CD4-positive, alpha-beta T cell treated with Interleukin-4 for 1 hour (primary cell): ENCODE measurements around the gene DUSP14.

Experiments used
- DNase-seq, 2 donors: peaks; one replicate each; pipeline ENCODE4 v3.0.0-alpha.2; 2020 to 2022

Gene DUSP14

GRCh38 chr17:37517881-37518280, 28.2 kb downstream of the DUSP14 start:
- DNase-seq, result no peak

GRCh38 chr17:37518826-37519225, 29.1 kb downstream of the DUSP14 start:
- no peak for DNase-seq

- no peak for DNase-seq
Observed at GRCh38 chr17:37519251-37519985, 29.7 kb downstream of the DUSP14 start.

DNA sequence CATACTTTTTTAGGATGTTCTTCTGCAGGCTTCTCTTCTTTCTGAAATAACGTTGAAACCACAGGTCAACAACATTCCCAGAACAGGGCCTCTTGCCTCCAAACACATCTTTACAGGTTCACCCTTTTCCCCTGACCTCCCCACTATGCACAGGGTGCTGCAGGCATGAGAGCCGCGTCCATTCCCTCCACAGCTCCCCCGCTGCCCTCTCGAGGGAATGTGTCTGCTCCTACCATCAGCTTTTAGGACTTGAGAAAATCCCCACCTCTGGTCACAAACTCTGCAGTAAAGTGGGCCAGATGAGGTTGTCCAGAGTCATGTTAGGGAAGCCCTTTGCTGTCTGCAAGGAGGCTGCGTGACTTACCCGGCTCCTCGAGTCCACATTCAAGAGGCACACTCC, 30.5 kb downstream of the DUSP14 start:
- no peak for DNase-seq

DNA sequence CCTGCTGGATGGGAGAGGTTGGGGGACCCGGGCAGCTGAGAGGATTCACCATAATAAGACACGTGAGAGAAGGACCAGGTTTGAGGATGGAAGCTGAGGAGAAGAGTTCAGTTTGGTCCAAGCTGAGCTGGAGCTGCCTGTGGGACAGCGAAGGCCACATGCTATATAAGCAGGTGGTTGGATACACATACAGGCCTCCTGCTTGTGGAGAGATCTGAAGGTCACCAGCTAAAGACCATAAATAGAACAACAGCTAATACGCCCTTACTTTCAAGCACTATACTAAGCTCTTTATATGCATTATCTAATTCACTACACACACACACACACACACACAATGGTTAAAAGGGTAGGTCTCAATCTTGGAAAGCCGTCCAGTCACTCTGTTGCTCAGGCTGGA, 32.1 kb downstream of the DUSP14 start:
- DNase-seq, result no peak

DNA sequence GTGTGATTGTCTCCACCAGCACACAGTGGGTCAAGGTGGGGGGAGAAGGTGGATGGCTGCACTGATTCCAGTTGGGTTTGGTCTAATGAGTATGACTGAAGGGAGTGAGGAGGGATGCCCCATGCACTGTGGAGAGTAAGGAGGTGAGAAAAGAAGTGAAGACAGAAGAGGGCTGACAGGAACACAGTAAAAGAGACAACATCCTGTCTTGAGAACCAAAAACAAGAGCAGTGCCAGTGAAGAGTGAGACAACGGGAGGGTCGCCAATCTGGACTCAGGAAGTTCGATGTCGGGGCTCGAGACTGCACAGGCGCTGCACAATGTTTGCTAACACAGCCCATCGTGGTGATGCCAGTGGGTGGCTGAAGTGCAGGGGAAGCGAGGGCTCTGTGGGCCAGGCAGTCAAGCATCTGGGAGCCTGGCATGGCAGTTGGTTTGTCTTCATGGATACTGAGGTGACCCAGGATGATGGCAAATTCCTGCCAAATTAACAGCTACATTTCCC, 34.1 kb downstream of the DUSP14 start:
- DNase-seq, result no peak

- DNase-seq, result peak in 1 of 2 donors; percentile 60
Observed at GRCh38 chr17:37527249-37527851, 37.7 kb downstream of the DUSP14 start.

- DNase-seq, result no peak
Observed at GRCh38 chr17:37530420-37530819, 40.7 kb downstream of the DUSP14 start.

- no peak for DNase-seq
Observed at GRCh38 chr17:37532756-37533155, 43.1 kb downstream of the DUSP14 start.

- DNase-seq, result no peak
Observed at GRCh38 chr17:37535906-37536305, 46.2 kb downstream of the DUSP14 start.

- DNase-seq, result no peak
Observed at GRCh38 chr17:37538981-37539659, 49.4 kb downstream of the DUSP14 start.

DNA sequence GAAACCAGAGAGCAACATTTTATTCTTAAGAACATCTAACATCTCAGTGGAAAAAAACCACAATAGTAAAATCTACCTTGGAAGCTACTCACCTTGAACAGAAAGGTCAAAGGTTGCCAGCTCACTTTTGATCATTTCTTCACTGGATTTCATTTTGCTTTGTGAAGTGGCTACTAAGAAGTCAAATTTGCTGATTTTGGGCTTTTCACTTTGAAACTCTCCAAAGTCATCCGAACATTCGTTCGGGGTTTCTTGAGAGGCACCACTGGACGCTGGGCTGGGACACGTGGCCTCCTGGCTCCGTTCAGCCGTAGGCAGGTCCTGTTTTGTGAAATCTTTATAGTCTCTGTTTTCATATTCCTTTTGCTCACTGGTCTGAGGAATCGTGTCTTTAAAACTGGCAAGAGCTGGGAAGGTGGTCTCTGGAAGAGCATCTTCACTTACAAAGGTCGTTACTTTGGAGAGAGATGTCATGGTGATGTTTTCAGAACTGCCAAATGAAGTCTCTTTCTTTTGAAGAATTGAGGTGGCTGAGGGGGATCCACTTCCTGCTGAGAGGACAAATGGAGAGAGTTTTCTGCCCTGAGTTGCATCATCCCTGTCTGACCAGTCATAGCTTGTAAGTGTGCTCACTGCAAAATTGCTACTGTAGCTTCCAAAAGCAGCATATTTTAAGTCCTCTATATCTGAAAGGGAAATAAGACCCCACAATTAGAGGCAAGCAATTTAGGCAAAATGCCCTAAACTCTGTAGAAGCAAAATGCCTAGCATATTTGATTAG, 52.4 kb downstream of the DUSP14 start:
- DNase-seq, result no peak

GRCh38 chr17:37543637-37544052, 54.0 kb downstream of the DUSP14 start:
- no peak for DNase-seq

GRCh38 chr17:37545486-37545885, 55.8 kb downstream of the DUSP14 start:
- no peak for DNase-seq

DNA sequence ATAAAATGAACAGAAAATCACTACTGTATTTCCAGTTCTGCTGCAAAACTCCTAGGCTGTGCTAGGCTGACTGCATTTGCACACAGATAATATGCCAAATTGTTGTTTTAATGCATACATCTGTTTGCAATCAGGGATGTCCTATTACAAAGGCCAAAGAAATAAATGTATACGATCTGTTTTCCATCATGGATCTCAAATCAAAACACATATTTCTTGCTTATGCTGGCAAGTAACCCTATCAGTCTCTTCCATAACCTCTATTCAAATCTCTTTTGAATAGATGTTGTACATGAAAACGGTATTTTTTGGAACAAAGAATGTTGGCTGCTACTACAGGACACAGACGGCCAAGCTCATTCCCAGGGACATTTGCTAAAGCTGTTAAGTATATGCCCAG, 56.6 kb downstream of the DUSP14 start:
- DNase-seq, result no peak

GRCh38 chr17:37547986-37548385, 58.3 kb downstream of the DUSP14 start:
- no peak for DNase-seq

DNA sequence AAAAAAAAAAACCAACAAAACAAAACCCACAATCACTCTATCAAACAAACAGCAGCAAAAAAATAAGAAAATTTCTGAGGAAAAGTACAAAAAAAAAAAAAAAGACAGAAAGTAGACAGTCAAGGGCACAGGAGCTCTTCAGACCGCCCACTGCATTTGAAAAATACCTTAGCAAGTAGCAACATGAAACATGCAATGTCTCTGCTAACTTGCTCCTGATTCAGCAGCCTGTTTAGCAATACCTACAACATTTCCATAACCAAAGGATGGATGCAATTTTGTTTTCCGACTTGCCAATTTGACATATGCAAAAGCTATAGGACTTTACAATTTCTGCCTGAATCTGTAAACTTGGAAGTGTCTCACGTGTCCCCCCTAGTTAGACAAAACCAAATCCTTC, 62.1 kb downstream of the DUSP14 start:
- DNase-seq, result no peak

- DNase-seq, result no peak
Observed at GRCh38 chr17:37553401-37553966, 63.8 kb downstream of the DUSP14 start.

DNA sequence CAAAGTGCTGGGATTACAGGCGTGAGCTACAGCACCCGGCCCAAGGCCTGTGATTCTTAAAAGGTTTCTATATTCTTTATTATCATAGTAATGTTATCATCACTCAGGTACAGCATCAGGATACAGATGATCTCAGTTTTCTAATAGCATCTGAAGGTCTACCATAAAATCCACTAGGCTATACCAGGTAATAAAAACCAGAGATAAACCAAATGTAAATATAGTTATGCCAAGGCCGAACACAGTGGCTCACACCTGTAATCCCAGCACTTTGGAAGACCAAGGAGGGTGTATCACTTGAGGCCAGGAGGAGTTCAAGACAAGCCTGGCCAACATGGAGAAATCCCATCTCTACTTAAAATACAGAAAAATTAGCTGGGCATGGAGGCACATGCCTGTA, 65.7 kb downstream of the DUSP14 start:
- no peak for DNase-seq

- DNase-seq, result no peak
Observed at GRCh38 chr17:37557482-37557881, 67.8 kb downstream of the DUSP14 start.

DNA sequence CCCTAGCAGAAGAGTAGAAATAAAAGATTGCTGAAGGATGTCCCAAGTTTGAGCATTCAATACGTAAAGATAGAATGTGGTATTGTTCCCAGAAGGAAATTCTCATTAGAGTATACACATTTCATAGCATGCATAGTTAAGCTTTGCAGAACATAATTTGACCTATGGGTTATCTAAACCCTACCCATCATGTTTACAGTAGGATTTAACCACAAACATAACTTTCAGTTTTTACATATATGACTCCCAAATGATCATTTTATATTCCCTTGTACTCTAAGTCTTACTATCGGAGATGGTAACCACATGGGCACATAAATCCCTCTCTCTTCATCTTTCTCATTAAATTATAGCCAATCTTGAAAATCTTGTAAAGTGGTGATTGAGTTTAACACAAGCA, 68.6 kb downstream of the DUSP14 start:
- no peak for DNase-seq

- DNase-seq, result no peak
Observed at GRCh38 chr17:37562016-37562745, 72.5 kb downstream of the DUSP14 start.
